ENCODE measurements around the gene ZBTB20. TPM values are rescaled to one million over a fixed set of nuclear protein-coding genes. Genes with fewer than 3 reads are reported as not detected.

The ZBTB20 gene
- total RNA-seq, 1 experiment from 2014 or later = 26.5 TPM

DNA sequence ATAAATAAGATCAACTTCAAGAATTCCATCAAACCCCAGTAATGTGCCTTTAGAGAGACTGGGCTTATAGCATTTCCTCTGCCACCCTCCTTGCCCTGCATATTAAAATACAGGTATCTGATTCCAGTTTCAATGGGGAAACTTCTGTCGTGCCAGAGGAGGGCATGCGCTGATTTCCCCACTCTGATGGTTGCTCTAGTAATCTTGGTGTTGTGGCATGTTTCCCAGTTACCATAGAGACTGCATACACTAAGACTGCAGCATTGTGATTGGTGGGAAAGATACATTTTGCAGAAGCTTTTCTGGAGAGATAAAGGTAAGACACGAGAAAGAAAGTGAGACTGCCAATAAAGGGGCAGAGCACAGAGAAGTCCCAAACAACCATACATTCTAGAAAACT, 627.7 kb downstream of the ZBTB20 start:
- Histone ChIP-seq H3K4me3 (no peak overlapping the region), H3K9me2 (ENCODE audit: insufficient read depth) (no peaks in the 10 kb centered on the region), H3K4me2 (no peak overlapping the region), H3F3A (ENCODE audit: insufficient read depth, low read depth) (no peaks in the 10 kb centered on the region), H4K20me1 (ENCODE audit: insufficient read depth) (no peaks in the 10 kb centered on the region), H3K36me3 (ENCODE audit: low read depth) (no peaks in the 10 kb centered on the region), H3K9me3 (ENCODE audit: insufficient read depth, low read depth) (no peaks in the 10 kb centered on the region; the same call in 1 of the 2 replicates), H3K4me1 (replicated peaks; ENCODE audit: insufficient read depth) (no peaks in the 10 kb centered on the region), H3K27ac (no peak overlapping the region), H3K27me3 (ENCODE audit: insufficient read depth, low read depth) (no peaks in the 10 kb centered on the region), H2AFZ (no peak overlapping the region), H3K79me2 (ENCODE audit: low read depth) (0 out of 2 replicates have a peak, but pooled peaks cover 3% of the 10 kb centered on the region)
- no TSS peak for BruUV-seq (replicated peaks)
- POLR2A ChIA-PET (ENCODE audit: unreplicated experiment) = no interaction called here
- intact Hi-C loops (cut with micrococcal nuclease; ENCODE audit: unreplicated experiment) = no loop called here
- CTCF ChIA-PET = interaction anchor here (0.7 kb wide), 1 partner anchor 66 kb away, joined by 3 read pairs; no protein-coding TSS in a partner anchor
- TF ChIP-seq CTCF (conservative IDR thresholded peaks at IDR 0.05) (no peak), EZH2 (IDR thresholded peaks at IDR 0.05; ENCODE audit: low read depth) (no peak)
- DNase-seq = peak in 1 of 2 experiments; percentile 38

GRCh38 chr3:114518206-114518808, 628.8 kb downstream of the ZBTB20 start:
- TF ChIP-seq CTCF (conservative IDR thresholded peaks at IDR 0.05) (no peak), EZH2 (IDR thresholded peaks at IDR 0.05; ENCODE audit: low read depth) (no peak)
- POLR2A ChIA-PET (ENCODE audit: unreplicated experiment) = no interaction called here
- intact Hi-C loops (cut with micrococcal nuclease; ENCODE audit: unreplicated experiment) = no loop called here
- H3K4me1 ChIP-seq (replicated peaks; ENCODE audit: insufficient read depth) = no peaks in the 10 kb centered on the region
- no TSS peak for BruUV-seq (replicated peaks)
- no peaks in the 10 kb centered on the region for H3K9me2 ChIP-seq (ENCODE audit: insufficient read depth)
- no peaks in the 10 kb centered on the region for H3F3A ChIP-seq (ENCODE audit: insufficient read depth, low read depth)
- no peak overlapping the region for H2AFZ ChIP-seq
- H3K27me3 ChIP-seq (ENCODE audit: insufficient read depth, low read depth) = no peaks in the 10 kb centered on the region
- no peaks in the 10 kb centered on the region; the same call in 1 of the 2 replicates for H3K9me3 ChIP-seq (ENCODE audit: insufficient read depth, low read depth)
- H3K4me3 ChIP-seq = no peak overlapping the region
- no peak overlapping the region for H3K4me2 ChIP-seq
- CTCF ChIA-PET = interaction anchor here (0.7 kb wide), 1 partner anchor 65 kb away, joined by 3 read pairs; no protein-coding TSS in a partner anchor
- 0 out of 2 replicates have a peak, but pooled peaks cover 3% of the 10 kb centered on the region for H3K79me2 ChIP-seq (ENCODE audit: low read depth)
- no peaks in the 10 kb centered on the region for H3K36me3 ChIP-seq (ENCODE audit: low read depth)
- DNase-seq = no peak
- H4K20me1 ChIP-seq (ENCODE audit: insufficient read depth) = no peaks in the 10 kb centered on the region
- no peak overlapping the region for H3K27ac ChIP-seq

GRCh38 chr3:114510201-114510600, 636.9 kb downstream of the ZBTB20 start:
- DNase-seq = no peak
- Histone ChIP-seq H3K9me2 (ENCODE audit: insufficient read depth) (no peaks in the 10 kb centered on the region), H3K36me3 (ENCODE audit: low read depth) (no peaks in the 10 kb centered on the region), H3K4me3 (no peak overlapping the region), H3F3A (ENCODE audit: insufficient read depth, low read depth) (no peaks in the 10 kb centered on the region), H3K27me3 (ENCODE audit: insufficient read depth, low read depth) (no peaks in the 10 kb centered on the region), H3K27ac (no peak overlapping the region), H2AFZ (no peak overlapping the region), H3K4me1 (replicated peaks; ENCODE audit: insufficient read depth) (peaks cover 10% of the 10 kb centered on the region), H3K4me2 (no peak overlapping the region), H3K79me2 (ENCODE audit: low read depth) (no peaks in the 10 kb centered on the region), H3K9me3 (ENCODE audit: insufficient read depth, low read depth) (no peaks in the 10 kb centered on the region), H4K20me1 (ENCODE audit: insufficient read depth) (no peaks in the 10 kb centered on the region)
- POLR2A ChIA-PET (ENCODE audit: unreplicated experiment) = no interaction called here
- intact Hi-C loops (cut with micrococcal nuclease; ENCODE audit: unreplicated experiment) = no loop called here
- no TSS peak for BruUV-seq (replicated peaks)
- TF ChIP-seq EZH2 (IDR thresholded peaks at IDR 0.05; ENCODE audit: low read depth) = no peak
- no peak for TF ChIP-seq CTCF (conservative IDR thresholded peaks at IDR 0.05)
- CTCF ChIA-PET = interaction anchor here (0.5 kb wide), 1 partner anchor 317 kb away, joined by 3 read pairs; no protein-coding TSS in a partner anchor

All from PC-9 (cell line).